GM11168 (cell line): Measurements from ENCODE around the gene FAM83C.
"Not testable (repeated sequence)": the region's sequence is repeated elsewhere in the genome, so short reads cannot be mapped to it uniquely, and the experiment has no call there.

ENCODE experiments used
- in situ Hi-C: fragments of 300-500 bp; cut with MboI; formaldehyde crosslinking; loops from one replicate; pipeline ENCODE4 v1.12.0; 2022; ENCODE audit warnings: low sequenced_read_pairs; ENCODE audit not compliant: unreplicated experiment

The FAM83C gene

DNA sequence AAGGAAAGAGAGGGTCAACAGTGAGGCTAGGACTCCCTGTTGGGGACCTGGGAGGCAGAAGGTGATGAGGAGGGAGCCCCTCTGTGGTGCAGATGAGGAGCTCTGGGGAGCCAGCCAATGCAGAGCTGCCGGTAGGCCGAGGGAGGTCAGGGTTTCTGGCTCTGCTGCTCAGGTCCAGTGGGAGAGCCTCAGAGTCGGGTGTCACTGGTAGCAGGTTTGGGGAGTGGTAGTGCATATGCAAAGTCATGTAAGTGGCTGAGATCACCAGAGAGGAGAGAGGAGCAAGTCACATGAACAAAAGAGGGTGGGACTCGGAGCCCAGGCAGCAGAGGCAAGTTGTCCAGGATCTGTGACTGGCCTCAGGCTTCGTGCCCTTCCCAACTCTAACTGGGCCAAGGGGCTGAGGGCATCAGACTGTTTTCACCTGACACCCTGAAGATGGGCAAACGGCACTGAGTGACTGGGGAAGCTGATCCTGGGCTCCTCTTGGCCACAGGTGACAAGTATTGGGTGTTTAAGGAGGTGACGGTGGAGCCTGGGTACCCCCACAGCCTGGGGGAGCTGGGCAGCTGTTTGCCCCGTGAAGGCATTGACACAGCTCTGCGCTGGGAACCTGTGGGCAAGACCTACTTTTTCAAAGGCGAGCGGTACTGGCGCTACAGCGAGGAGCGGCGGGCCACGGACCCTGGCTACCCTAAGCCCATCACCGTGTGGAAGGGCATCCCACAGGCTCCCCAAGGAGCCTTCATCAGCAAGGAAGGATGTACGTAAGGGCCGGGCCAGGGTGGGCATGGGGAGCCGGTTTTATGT is 20.9 kb downstream of the FAM83C start:
- in situ Hi-C loops, result no loop called here

DNA sequence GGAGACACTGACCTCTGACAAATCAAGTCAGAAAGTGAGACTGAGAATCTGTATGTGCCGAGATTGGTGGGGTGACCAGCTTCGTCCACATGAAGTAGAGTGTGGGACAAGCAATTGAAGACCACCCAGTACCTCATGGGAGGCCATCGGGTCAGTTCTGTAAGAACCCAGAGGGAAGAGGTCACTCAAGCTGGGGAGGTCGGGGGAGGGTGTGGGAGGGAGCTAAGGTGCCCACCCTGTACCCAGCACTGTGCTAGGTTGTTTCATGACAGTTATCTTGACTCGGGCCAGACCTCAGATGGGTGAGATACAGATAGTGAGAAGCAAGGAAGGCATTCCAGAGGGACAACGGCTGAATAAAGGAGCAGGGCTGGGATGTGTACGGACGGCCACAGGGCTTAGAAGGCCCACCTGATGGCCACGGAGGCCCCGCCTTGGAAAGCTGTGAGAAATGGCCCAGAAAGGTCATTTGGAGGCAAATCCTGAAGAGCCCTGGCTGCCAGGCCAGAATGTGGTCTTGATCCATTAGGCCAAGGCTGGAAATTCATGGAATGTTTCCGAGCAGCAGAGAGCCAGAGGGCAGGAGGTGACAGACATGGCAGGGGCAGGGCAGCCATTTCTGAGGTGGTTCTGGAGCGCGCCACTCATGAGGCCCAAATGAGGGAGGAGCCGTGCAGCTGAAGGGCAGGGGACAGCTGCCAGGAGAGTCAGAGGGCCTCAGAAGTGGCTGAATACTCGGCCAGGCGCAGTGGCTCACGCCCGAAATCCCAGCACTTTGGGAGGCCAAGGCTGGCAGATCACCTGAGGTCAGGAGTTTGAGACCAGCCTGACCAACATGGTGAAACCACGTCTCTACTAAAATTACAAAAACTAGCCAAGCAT is 22.0 kb downstream of the FAM83C start:
- in situ Hi-C loops, result no loop called here

DNA sequence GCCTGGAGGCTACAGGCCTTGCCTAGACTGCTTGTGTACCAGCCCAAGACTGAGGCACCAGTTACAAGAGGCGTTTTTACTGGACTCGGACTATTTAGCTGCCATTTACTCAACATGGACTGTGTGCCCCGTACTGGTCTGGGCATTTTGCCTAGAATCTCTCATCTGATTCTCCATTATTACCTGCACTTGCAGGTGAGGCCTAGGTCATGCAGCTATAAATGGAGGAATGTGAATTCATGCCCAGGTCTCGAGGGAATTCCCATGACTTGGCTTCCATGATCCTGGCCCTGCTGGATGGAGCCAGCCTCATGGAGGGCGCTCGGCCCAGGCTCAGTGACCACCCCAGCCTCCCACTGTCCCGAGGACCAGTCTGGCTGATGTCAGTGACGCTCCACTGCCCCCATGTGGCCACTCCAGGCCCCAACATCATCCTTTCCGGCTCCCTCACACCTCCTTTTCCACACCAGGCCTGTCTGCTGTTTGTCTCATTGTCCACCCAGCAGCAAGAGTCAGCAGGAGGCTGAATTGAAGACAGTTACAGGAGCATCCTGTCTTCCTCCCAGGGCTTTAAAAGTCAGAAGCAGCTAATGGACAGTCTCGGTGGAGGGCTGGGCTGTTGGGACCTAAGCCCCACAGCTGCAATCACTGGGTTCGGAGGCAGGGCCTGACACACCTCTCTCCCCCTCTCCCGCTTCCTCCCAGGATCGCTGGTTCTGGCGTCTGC is 23.0 kb downstream of the FAM83C start:
- in situ Hi-C loops, result no loop called here

DNA sequence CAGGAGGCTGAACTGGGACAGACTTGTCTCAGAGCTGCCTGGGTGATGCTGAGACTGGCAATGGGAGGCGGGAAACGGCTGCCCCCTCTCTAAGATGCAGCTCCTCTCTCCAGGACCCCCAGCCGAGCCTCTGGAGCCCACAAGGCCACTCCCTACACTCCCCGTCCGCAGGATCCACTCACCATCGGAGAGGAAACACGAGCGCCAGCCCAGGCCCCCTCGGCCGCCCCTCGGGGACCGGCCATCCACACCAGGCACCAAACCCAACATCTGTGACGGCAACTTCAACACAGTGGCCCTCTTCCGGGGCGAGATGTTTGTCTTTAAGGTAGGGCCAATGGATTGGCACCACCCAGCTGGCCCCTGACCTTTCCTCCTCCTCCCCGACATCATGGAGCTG is 25.1 kb downstream of the FAM83C start:
- in situ Hi-C loops, result no loop called here

DNA sequence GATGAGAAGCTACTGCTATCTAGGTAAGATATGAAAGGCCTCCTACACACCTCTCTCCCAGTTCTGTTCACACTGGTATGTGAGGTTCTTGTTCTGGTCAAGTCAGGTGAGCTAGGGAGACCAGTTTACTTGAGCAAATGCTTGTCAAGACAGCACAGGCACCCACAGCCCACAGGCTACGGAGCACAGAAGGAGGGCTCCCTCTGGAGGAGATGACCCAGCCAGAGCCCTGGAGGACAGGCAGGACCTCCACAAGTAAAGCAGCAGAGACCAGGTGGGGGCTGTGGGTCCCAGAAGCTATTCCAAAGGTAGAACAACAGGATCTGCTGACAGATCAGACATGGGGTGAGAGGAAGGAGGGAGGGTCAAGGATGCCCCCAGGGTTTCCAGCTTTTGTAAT is 27.5 kb downstream of the FAM83C start:
- in situ Hi-C loops, result no loop called here

DNA sequence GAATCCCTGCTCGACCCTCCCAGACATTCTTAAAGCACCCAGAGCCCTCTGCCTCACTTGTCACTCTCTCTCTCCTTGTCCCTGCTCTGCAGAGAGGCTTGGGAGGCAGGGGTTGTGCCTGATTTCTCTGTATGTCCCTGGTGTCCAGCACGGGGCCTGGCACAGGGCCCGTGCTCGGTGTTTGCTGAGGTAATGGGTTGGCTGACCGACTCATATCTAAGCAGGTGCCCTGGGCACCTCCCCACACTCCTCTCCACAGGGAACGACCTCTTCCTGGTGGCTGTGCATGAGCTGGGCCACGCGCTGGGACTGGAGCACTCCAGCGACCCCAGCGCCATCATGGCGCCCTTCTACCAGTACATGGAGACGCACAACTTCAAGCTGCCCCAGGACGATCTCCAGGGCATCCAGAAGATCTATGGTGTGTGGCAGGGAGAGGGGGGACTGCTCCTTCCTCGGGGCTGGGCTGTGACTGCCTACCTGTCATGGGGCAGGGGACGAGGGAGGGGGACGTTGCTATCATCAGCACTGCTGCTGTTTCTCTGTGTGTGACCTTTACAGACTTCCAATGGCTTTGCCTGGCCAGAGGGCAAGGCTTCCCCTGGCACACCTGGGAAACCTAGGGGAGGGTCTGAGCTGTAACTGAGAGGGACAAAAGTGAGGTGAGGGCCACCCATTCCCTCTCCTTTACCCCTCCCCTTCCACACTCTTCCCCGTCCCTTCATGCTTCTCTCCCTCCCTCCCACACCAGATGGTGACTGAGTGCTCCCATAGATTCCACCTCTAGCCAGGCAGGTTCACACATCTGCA is 28.5 kb downstream of the FAM83C start:
- in situ Hi-C loops, result no loop called here

DNA sequence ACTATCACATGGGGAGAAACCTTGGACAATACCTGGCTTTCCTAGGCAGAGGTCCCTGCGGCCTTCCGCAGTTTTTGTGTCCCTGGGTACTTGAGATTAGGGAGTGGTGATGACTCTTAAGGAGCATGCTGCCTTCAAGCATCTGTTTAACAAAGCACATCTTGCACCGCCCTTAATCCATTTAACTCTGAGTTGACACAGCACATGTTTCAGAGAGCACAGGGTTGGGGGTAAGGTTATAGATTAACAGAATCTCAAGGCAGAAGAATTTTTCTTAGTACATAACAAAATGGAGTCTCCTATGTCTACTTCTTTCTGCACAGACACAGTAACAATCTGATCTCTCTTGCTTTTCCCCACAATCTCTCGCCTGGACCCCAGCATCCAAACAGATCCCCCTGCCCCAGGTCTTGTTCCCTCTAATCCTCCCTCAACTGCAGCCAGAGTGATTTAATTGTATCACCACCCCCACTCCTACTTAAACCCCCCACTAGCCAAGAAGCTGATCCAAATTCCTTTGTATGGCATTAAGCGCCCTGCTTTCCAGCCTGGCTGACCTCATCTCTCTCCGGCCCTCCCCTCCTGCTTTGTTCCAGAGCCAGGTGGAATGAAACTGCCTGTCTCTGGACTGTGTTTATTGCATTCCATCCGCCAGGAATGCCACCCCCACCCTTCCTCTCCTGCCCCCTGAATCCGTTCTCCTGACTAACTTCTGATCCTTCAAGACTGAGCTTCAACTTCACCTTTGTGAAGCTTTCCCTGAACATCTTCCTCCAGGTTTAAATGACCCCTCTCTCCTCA is 29.3 kb downstream of the FAM83C start:
- in situ Hi-C loops, result not testable (repeated sequence)

DNA sequence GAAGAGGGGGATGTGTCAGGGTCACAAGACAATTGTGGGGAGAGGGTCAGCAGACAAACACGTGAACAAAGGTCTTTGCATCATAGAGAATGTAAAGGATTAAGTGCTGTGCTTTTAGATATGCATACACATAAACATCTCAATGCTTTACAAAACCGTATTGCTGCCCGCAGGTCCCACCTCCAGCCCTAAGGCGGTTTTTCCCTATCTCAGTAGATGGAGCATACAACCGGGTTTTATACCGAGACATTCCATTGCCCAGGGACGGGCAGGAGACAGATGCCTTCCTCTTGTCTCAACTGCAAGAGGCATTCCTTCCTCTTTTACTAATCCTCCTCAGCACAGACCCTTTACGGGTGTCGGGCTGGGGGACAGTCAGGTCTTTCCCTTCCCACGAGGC is 29.9 kb downstream of the FAM83C start:
- in situ Hi-C loops, result not testable (repeated sequence)

DNA sequence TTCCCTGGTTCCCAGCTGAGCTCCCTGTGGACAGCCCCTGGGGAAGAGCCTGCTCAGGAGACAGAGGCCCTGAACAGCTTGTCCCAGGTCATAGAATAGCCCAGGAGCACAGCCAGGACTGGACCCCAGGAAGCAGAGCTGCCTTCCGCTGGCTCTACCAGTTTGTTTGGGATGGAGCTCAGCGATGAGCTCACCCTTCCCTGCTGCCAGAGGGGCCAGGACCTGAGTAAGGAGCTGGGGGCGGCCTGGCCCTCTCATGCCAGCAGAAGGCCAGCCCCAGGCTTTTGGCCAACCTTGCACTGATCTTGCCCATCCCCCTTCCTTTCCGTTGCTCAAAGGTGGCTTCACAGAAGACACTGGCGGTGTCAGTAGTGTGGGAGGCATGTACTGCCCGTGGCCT is 31.8 kb downstream of the FAM83C start:
- in situ Hi-C loops, result no loop called here

DNA sequence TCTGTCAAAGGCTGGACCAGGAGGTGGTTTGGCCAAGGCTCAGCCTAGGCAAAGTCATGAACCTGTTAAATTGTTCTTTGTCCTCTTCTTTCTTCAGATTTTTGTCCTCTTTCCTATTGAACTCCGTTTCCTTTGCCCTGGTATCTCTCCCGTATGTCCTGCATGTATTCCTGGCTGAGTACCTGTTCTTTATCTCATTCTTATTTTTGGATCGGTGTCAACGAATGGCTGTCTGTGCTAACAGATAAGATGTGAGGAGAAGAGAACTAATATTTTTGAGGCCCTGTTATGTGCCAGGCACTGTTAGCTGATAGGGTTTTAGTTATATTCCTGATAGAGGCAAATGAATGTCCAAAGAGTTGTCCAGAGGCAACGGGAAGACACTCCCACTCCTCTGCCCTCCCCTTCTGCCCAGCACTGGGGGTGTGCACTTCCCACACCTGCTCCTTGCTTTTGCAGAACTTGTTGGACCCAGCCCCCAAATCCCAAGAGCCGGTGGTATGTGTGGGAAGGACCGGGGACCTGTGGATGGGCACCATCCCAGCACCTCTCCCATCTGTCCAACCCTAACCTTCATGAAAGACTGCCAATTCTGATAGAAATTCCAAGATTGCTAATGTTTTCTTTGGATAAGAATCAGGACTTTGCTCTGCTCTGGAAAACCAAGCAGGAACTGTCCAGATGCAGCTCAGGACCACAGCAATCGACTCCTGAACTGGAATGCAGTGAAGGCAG is 34.9 kb downstream of the FAM83C start:
- in situ Hi-C loops, result no loop called here

DNA sequence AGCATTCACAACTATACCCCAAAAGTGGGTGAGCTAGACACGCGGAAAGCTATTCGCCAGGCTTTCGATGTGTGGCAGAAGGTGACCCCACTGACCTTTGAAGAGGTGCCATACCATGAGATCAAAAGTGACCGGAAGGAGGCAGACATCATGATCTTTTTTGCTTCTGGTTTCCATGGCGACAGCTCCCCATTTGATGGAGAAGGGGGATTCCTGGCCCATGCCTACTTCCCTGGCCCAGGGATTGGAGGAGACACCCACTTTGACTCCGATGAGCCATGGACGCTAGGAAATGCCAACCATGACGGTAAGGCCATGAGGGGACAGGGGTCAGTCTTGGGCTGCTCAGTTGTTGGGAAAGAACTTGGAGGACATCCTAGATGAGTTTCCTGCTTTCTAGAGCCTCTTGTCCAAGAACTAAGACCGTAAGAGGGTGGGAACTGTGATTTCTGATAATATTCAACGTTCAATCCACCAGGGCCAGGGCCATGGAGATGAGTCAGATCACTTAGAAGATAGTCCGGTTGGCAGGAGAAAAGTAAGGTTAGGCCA is 37.7 kb downstream of the FAM83C start:
- in situ Hi-C loops, result no loop called here

DNA sequence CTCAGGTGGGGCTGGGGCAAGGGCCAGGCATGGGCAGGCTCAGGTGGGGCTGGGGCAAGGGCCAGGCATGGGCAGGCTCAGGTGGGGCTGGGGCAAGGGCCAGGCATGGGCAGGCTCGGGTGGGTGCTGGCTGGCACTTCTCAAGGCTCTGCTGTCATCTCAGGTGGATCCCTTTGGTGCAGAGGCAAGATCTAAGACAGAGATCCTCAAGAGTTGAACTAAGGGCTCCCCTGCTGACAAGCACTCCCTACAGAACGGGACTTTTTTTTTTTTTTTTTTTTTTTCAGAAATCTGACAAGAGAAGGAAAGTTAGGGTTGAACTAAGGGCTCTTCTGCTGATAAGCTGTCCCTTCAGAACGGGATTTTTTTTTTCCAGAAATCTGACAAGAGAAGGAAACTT is 39.2 kb downstream of the FAM83C start:
- in situ Hi-C loops, result no loop called here

DNA sequence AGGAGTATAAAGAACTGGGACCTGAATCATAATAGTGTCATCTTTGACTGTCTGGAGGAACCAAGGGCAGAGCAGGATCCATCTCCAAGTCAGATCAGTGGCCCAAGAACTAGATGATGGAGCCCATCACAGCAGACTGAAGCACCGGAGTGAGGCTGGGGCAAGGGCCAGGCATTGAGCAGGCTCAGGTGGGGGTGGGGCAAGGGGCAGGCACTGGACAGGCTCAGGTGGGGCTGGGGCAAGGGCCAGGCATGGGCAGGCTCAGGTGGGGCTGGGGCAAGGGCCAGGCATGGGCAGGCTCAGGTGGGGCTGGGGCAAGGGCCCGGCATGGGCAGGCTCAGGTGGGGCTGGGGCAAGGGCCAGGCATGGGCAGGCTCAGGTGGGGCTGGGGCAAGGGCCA is 39.6 kb downstream of the FAM83C start:
- in situ Hi-C loops, result not testable (repeated sequence)

DNA sequence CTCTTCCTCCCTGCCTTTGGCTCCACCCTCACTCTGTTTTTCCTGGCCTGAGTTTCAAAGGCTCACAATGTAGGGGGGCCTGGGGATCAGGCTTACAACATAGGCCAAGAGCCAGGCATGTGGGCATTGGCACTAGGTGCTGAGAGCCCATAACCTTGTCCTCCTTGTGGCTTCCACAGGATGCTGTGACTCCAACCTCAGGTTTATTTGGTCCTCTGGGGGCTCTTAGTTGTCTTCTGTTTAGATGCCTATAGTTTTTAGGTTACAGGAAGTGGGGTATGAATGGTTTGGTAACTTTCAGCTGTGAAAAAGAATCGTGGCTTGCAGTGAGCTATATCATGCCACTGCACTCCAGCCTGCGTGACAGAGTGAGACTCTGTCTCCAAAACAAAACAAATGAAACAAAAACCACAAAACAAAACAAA is 40.2 kb downstream of the FAM83C start:
- in situ Hi-C loops, result no loop called here

DNA sequence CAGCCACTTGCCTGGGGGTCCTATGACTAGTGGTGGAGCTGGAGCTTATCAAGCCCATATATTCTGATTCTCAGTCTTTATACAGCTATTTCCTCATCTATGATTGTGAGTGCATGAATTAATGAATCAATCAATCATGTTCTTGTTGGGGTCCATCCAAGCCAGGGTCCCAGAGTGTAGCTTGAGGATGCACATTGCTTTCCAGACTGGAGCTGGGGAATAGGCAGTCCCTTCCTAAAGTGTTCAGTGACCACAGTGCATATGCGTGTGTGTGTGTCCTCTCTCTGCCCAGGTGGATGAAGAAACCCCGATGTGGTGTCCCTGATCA is 40.6 kb downstream of the FAM83C start:
- in situ Hi-C loops, result no loop called here

DNA sequence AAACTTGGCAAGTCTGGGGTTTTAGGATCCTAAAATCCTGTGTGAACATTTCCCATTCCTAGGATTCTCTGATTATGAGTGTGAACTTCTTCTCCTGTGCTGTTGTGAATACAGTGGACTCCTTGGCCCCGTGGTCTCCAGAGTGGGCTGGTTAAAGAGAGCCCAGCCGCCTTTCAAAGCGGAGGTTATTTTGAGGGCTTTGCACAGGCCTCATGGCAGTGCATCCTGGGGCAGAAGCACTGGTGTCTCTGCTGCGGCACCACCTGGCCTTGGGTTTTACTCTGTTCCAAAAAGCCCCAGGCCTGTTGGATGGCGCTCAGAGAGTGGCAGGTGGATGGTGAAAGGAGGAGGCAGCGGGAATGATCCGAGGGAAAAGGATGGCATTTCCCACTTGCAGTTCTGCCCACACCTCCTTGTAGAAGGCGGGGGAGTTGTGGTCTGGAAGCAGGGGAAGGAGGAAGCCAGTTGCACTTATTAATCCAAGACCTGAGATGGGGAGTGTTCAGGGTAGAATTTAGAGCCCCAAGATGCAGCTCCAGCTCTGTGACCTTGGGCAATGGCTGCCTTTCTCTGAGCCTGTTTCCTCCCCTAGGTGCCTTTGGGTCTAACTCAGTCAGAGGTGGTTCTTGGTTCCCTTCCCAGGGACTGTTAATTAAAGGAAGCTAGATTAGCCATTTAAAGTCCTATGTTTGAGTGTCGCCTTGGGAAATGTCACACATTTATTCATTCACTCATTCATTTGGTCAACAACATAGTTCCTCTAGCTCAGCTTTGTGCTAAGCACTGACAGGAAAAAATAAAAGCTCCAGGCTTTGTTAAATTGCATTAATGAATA is 43.4 kb downstream of the FAM83C start:
- in situ Hi-C loops, result no loop called here

DNA sequence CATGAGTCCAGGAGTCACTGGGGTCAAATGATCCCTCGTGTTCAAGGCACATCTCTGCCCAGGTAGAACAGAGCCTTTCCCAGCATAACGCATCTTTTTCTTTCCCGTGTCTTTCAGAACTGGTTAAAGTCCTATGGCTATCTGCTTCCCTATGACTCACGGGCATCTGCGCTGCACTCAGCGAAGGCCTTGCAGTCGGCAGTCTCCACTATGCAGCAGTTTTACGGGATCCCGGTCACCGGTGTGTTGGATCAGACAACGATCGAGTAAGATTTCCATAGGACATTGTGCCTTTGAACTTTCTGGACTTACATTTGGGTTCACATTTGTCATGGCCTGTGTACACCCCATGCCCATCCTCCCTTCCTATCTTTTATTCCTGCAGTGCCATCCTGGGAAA is 45.5 kb downstream of the FAM83C start:
- in situ Hi-C loops, result no loop called here

DNA sequence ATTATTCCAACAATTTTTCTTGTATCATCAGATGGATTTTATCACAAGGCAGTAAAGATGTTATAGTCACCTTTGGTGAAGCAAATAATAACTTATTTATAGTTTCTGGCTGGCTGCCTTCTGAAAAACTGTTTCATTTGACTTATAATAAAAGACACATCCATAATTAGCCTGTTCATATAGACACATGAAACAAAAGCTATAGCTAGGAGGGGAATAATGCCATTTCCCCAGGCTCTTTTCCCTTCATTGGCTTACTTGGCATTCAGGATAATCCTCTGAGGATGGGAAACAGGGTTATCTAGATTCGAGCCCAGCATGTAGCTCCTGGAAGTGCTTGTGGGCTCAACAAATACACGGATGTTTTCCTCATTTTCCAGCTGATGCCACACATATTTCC is 48.2 kb downstream of the FAM83C start:
- in situ Hi-C loops, result no loop called here
